G401.6 (cell line): ENCODE data around the gene CISH.
A peak's percentile ranks its signal among the peaks of the same experiment; 100 is the strongest.

Experiments
- FAIRE-seq: peaks from 2 replicates; lab custom pipeline; 2012; peaks lifted over from hg19 to GRCh38; lab: Jason Lieb, UNC

CISH gene, protein sequence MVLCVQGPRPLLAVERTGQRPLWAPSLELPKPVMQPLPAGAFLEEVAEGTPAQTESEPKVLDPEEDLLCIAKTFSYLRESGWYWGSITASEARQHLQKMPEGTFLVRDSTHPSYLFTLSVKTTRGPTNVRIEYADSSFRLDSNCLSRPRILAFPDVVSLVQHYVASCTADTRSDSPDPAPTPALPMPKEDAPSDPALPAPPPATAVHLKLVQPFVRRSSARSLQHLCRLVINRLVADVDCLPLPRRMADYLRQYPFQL

DNA sequence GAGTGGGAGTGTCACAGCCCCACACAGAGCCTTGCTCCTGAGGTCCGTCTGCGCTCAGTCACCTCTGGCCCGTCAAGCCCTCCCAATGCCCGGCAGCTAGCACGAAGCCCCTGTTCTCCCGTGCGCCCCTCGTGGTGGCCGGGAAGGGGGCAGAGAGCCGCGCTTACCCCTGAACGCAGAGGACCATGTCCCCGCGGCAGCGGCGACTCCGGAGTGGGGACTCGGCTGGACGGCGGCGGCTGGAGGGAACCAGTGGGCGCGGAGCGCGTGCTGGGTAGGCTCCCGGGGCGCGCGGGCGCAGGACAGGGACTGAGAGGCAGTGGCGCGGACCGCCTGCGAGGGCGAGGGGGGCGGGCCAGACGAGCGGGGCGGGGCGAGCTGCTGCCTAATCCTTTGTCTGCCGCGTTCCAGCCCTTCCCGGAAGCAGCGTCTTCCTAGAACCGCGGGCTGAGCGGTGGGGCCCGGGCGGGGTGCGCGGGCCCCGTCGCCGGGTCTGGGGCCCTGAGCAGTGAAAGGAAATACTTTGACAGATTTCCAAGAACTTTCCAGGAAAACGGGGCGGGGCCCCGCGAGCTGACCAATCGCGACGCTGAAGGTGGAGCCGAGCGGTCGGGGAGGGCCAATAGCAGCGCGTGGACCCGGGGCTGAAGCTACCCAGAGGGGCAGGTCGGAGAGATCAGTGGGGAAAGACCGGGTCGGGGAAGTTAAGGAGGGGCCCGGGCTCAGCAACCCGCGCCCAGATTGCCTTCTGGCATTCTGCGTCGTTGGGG is at the start of gene CISH:
Gene CISH, minus strand, starts transcription at position 311 of the 770 bp plus-strand sequence. Its CDS starts 124 bp downstream, at position 187.
- peak; percentile 97 for FAIRE-seq

DNA sequence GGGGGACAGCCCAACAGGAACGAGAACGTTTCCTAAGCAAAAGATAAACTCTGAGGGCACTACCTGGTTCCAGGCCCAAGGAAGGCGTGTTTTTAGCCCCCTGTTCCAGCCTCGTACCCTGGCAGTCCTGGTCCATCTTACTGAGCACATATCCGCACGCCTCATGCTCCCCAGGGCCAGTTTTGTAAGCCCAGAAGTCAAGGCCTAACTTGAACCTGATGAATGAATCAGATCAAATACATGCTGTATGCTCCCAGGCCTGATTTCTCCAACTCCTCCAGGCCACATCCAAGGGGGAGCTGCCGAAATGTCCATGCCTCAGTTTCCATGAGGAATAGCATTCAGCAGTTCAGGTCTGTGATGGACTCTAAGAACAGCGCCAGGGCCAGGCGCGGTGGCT is 48.8 kb upstream of the CISH start:
- FAIRE-seq, result no peak

DNA sequence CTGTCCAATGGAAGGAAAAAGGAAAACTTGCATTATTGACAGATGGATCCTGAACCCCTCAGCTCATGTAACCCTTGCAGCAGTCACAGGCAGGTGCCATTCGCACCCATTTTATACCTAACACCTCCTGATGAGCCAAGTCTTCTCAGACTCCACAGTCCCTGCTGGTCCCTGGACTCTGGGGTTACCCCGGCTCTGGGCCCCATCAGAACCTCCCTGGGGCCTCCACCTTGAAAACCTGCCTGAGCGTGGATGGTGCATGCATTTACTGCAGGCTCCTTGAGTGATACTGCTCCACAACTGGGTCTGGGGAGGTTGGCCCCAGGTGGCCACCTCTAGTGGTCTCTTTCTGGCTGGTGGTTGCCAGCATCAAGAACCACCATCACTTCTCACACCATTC is 47.3 kb upstream of the CISH start:
- no peak for FAIRE-seq

DNA sequence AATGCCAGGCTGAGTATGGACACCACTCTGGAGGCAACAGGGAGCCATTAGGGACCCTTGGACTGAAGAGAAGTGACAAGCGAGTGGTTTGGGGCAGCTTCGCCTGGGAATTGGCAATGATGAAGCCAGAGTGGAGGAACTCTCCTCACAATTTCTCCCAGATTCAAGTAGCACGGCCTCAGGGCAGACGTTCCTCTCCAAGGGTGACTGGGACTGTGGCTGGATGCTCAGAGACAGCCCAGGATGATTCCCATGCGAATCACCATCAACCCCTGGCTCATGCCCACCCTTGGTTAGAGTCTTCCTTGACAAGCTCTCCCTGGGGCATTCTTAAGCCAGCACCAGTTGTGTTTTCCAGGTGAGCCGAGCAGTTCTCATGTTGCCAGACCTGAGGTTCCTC is 46.8 kb upstream of the CISH start:
- no peak for FAIRE-seq

DNA sequence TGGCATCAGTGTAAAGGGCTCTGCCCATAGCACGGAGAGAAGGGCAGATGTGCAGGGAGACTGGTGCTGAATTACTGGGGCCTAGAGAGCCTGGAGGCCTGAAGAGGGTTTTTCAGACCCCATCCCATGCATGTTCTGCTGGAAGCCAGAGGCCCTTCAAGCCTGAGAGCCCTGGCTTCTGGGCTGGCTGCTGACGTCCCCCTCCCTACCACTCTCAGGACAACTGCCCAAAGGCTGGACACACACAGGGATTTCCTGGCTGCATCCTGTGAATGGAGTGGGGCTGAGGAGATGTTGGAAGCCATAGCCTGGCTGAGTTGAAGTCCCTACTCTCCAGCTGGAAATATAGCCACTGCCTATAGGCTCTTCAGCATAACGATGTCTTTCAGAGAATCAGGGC is 46.2 kb upstream of the CISH start:
- FAIRE-seq, result no peak

DNA sequence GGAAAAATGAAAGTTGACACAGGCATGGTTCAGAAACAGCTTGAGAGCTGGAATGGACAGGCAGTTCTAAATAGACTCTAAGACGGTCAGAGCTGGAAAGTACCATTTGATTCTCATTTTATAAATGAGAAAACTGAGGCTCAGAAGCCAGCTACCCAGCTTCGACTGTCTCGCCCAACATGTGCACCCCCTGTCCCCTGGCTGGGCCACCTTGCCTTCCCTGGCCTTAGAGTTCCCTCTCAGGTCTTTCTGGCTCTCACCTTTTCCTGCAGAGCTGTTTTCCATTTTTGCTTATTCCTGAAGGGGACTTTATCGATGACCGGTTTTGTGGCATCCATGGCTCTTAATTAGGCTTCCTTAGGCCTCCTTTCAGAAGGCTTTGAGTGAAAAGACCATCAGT is 45.8 kb upstream of the CISH start:
- no peak for FAIRE-seq

DNA sequence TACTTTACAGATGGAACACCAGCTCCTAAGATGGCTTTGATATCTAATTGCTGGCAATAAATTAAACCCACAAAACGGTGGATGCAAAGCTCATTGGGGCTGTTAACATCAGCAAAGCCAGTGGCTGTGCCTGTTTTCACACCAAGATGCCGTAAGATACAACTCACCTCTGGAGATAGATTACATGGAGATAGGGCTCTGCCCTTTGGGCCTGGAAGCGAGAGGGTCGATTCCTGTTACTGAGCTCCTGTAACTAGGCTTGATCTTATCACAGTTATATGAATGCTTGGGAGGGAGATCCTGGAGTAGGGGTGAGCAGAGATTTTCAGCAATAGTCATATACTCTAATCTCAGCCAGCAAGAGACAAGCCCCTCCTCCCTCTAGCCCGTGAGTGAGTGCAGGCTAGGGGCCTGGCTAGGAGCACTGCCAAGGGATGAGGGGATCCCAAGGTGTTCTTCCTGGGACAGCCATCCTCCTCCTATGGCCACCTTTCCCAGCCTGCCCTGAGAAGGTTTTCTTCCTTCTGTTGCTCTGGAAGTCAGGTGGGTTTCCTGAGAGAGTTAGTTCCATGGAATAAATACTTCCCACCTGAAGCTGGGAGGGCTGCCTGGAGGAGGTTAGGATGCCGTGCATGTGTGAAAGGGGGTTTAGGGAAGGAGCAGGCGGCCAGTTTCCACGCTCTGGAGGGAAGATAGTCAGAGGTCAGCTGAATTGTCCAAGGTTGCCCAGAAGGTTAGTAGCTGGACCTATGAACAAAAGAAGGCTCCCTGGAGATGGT is 45.0 kb upstream of the CISH start:
- no peak for FAIRE-seq

DNA sequence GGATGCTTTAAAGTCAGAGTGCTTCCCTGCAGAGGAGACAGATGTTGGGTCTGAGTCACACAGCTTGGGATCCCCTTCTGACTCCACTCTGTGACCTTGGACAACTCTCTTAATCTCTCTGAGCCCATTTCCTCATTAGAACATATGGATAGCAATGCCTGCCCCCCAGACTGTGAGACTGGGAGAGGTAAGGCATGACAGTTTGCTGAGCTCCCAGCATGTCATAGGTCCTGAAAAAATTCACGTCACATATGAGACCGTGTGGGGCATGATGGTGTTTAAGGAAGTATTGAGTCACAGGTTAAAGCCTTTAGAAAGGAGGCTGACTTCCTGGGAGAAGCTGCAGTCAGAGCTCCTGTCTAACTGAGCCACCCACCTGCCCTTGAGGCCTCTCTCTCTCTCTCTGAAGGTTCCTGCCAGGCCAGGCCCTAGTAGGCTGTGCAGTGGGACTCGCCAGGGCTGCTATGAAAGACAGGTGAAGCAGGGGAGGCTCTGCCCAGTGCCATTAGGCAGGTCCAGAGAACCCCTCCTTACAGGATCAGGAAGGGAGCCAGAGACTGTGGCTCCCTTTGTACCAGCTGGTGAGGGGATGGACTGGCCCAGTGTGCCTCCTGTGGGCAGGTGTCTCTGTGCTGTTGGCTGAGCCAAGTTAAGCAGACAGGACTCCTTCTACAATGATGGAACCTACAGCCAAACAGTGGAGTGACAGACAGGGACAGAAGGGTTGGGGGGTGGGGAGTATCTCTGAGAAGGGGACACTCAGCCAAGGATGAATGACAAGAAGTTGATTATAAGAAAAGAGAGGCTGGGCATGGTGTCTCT is 43.6 kb upstream of the CISH start:
- no peak for FAIRE-seq

DNA sequence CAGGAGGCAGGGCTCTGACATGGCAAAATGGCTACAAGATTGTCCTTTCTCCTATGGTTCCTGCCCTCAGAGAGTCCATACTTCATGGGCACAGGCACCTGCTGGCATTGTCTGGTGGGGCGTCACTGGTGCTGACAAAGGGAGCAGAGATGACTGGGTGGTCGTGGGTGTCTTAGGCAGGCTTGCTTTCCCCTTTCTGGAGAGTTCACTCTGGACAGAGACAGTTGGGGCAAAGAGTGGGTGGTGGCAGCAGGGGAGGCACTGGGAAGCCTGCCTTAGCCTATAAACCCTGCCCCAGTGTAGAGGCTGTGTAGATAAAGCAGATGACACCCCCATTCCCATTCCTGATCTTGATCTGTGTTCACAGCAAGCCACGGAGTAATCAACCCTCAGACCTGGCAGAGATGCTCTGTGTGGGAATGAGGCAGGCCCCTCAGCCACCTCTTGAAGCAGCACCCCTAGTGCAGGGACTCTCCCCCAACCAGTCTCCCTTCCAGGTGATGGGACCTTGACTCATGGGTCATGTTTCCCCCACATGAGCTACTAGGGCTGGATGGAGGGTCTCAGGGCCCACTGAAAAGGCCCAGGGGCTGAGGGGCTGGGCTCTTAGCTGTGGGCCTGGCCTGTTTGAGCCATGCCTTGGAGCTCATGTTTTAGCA is 42.5 kb upstream of the CISH start:
- no peak for FAIRE-seq

DNA sequence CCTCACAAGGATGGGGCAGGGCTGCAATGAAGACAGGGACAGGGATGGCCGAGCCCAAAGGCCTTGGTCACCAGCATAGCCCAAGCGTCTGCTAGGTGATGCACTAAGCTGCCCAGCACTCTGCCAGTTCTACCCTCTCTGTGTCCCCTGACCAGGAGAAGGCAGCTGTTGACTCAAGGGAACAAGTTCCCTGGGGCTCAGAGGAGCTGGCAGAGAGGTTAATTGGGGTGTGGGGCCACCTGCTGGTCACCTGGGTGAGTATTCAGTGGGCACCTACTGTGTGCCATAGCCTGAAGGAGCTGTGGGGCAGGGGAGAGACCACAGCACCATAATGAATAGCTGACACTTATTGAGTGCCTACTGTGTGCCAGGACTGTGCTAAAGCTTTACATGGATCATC is 41.1 kb upstream of the CISH start:
- FAIRE-seq, result no peak

DNA sequence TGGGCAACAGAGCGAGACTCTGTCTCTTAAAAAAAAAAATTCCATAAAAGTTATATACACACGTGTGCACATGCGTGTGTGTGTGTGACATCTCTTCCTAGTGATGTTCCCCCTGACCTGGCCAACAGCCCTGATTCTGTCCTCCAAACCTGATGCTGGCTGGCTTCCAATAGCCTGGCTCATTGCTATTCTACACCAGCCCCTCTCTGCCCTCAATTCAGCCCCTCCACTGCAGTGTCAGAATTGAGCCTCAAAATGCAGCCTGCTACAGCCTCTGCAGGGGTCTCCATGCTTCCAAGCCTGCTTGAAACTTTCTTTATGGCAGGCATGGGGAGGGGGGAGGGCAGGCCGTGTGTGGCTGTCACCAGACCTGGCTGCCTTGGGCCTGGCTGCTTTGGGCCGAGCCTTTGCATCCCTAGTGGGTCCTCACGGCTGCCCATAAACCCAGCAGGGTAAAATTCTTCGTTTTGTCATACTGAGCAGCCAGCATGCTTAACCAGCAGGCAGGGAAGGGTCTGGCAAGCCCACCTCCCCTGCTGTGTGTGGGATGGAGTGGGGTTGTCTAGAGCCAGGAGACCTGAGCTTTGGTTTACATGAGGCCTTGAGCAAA is 40.5 kb upstream of the CISH start:
- no peak for FAIRE-seq

DNA sequence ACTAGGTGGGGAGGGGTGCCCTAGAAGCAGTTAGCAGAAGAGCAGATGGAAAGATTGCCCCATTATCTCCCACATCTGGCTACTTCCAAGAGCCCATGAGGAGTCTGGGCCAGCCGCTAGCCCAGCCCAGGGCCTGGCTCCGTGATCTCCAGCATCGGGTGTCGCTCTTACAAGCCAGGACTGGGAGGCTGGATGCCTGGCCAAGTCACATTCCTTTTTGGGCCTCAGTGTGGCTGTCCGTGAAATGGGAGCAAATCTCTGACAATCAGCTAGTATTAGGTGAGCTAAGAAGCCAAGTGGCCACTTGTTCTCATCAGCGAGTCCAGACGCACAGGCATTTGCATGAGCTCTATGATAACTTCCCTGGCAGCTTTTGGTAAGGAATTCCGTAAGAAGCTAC is 39.9 kb upstream of the CISH start:
- FAIRE-seq, result no peak

DNA sequence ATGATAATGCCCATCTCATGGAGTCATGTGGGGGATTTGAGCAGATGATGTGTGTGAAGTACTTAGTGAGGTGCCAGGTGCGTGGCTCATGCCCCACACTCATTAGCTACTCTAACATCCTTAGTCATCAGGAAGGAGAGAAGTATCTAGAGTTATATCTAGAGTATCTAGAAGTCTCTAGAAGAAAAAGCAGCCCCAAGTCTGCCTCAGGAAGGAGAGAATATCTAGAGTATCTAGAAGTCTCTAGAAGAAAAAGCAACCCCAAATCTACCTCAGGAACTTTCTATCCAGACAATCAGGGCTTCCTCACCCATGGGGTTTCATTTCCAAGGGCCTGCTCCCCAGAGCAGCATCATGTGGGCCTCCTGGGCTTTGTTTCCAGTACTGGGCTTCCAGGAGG is 38.4 kb upstream of the CISH start:
- FAIRE-seq, result no peak

DNA sequence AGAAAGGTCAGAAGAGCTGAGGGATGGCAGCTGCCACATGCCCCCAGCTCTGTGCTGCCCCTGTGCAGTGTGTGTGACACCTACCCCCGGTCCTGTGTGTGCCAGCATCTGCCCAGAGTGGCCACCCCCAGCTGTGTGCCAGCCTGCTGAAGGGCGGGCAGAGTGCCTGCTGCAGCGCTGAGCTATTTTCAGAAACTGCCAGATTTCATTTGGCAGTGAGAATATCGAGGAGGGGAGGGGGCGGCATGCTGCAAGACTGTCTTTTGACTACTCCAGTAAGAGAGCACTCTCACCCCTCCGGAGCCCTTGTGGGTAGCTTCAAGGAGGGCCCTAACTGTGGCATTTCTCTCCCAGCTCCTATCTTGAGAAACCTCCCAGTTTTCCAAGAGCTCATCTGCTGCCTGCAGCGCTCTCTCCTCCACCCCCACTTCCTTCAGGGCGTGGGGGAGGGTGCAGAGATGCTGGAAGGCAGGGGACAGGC is 37.9 kb upstream of the CISH start:
- no peak for FAIRE-seq

DNA sequence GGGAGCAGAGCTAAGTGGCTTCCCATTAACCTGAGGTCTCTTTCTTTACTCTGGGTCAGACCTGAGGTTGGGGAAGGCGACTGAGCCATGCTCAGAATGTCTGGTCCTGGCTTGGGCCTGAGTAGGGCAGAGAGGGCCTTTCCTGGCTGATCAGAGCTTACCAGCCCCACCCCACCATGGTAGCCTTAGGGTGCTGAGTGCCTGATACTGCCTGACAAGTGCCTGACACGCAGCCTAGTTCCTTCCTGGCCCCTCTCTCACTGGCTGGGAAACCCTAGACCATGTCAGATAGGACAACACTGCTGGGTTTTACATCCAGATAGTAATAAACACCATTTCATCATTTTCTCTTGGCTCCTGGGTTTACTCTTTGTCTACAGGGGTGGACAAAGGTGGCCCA is 37.4 kb upstream of the CISH start:
- FAIRE-seq, result no peak

DNA sequence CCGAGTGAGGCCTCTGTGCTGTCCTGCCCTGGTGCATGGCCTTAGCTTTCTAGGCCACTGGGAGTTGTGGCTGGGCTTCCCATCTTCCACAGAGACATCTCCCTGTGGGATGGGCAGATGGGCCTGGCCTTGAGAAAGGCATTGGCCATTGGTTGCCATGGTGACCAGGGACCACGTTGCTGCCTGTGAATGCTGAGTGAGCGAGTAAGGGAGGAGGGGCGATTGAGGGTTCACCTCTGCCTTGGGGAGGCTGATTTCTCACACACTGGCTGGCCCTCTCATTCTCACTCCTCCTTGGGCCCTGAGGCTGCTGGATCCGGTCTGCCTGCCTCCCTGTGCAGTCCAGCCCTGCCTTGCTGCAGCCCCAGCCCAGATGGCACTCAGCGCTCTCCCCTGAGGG is 36.7 kb upstream of the CISH start:
- no peak for FAIRE-seq

DNA sequence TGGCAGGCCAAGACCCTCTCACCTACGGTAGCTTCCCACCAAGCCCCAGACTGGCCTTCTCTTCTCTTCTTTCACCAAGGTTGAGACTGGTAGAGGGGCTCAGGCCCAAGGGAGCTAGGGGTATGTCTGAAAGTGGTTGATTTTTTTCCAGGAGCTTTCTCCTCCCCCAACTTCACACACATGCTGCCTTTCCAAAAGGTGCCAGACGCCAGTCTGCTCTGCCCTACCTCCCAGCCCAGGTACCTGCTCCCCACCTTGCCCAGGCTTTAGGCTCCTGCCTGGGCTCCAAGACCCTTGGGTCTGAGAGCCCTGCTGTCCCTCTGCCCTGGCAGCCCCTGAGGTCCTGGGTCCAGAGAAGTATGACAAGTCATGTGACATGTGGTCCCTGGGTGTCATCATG is 33.8 kb upstream of the CISH start:
- no peak for FAIRE-seq

DNA sequence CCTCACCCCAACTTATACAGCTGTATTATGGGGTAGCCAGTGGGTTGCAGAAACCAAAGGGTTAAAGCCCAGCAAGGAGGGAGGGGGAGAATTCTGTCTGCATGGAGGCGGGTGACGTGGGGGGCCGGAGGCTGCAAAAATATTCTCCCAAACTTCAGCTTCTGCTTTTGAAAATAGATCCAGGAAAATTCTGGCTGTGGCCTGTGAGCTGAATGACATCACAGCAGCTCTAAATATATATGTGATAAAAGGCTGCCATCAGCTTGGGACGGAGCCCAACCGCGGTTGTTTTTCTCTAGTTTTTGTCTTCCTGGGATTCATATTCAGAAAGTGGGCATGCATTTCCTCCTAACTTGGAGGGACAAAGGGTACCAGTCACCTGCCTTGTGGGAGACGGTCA is 33.0 kb upstream of the CISH start:
- no peak for FAIRE-seq

DNA sequence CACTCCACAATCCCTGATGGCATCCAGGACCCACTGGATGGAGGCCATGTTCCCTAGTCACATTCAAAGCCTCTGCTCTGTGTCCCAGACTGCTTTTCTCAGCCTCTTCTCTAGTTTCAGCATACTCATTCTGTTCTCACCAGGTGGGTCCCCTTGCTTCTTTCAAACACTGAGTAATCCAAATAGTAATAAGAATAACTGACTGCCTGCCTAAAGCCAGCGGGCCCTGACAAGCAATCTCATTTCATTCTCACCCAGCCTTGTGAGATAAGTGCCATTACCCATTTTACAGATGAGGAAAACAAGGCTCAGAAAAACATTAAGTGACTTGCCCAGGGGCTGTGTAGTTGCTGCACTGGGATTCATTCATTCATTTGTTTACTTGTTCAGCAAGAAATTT is 30.8 kb upstream of the CISH start:
- no peak for FAIRE-seq

DNA sequence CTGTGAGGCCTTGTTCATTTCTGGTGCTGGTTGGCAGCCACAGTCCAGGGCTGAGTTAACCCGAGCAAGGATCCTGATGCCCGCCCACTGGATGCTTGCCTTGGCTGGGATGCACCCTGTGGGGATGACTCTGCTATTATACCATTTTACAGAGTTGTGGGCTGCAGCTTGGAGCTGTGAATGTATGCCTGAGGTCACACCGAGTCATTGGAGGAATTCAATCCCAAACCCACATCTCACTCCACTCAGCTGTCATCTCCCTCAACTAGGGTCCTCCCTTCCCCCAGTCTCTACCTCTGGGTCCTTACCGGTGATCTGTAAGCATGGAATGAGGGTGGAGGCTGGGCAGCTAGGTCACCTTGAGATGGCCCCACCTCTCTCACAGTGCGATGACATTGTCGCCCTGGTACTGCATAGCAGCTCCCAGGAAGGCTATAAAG is 27.5 kb upstream of the CISH start:
- no peak for FAIRE-seq

DNA sequence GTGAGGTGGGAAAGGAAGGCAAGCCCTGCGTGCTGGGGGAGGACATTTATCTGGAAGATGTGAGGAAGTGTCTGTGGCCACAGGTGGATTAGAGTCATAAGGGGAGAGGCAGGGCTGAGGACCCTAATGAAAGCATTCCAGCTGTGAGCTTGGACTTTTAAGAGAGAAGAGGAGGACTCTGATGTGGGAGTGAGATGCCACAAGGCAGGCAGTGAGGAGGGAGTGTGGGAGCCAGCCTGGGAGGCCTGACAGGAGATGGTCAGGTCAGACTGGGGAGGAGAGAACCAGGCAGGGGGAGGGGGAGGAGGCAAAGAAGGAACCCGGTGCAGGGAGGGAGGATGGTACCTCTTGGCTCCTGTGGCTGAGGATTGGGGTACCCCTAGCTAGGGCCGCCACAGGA is 26.4 kb upstream of the CISH start:
- FAIRE-seq, result no peak
